ENCODE results near the gene GBX1.

GRCh38 chr7:151168003-151168786 is 701 bp upstream of the GBX1 start:
- TF ChIP-seq CTCF (IDR thresholded peaks at IDR 0.05; ENCODE audit: low read depth, low read length): peak; percentile 54
- no peak for TF ChIP-seq EZH2phosphoT487 (IDR thresholded peaks at IDR 0.05; ENCODE audit: low read depth)
